Liver (tissue), 3 donors: Measurements from ENCODE around the gene ANKRD42.

ENCODE experiments used
- CTCF ChIP-seq: fragments of 150-350 bp; IDR thresholded peaks from 2 replicates; pipeline ENCODE4 v1.5.1; 2017; ENCODE audit warnings: improper control_type of control experiment, low read depth, low read length; ENCODE audit not compliant: missing input control
- GABPA ChIP-seq, 2 donors: IDR thresholded peaks in 1 of 2; conservative IDR thresholded peaks in 1 of 2; 2 replicates each; pipeline ENCODE4 v1.6.1; 2016; ENCODE audit warnings: antibody characterized with exemption in 2 of 2, mild to moderate bottlenecking in 1 of 2, moderate library complexity in 1 of 2
- HNF4G ChIP-seq: IDR thresholded peaks from 2 replicates; pipeline ENCODE4 v1.6.1; 2016; ENCODE audit warnings: antibody characterized with exemption
- RAD21 ChIP-seq, 2 donors: IDR thresholded peaks; 2 replicates each; pipeline ENCODE4 v1.6.1; 2016; ENCODE audit warnings: antibody characterized with exemption in 2 of 2, mild to moderate bottlenecking in 2 of 2
- SP1 ChIP-seq: IDR thresholded peaks from 2 replicates; pipeline ENCODE4 v1.6.1; 2018; ENCODE audit warnings: antibody characterized with exemption, mild to moderate bottlenecking
- TAF1 ChIP-seq: conservative IDR thresholded peaks from 2 replicates; pipeline ENCODE4 v1.6.1; 2016; ENCODE audit warnings: antibody characterized with exemption, mild to moderate bottlenecking
- ZBTB33 ChIP-seq: IDR thresholded peaks from 2 replicates; pipeline ENCODE4 v1.6.1; 2016; ENCODE audit warnings: antibody characterized with exemption
- donor health status: healthy.
- donor health status: healthy.

- TF ChIP-seq HNF4G (no peak), TAF1 (no peak), CTCF (no peak), RAD21 (IDR thresholded peaks at IDR 0.05) (no peak), SP1 (no peak), GABPA (IDR thresholded peaks at IDR 0.05 in 1 of 2, conservative IDR thresholded peaks at IDR 0.05 in 1 of 2) (no peak), ZBTB33 (no peak)
These were observed 100.7 kb downstream of the ANKRD42 start for GRCh38 chr11:83294208-83294607.
